HEK293 (cell line): Measurements from ENCODE around the gene BRMS1.

Experiments
- CTCF ChIA-PET: fragments of 350-600 bp; formaldehyde crosslinking; extraction: SDS; loops from one replicate; lab custom pipeline; 2021; ENCODE audit warnings: antibody characterized with exemption; lab: Yijun Ruan, JAX
- POLR2A ChIA-PET: fragments of 300-600 bp; formaldehyde crosslinking; extraction: SDS; loops from one replicate; lab custom pipeline; 2020; ENCODE audit warnings: antibody characterized with exemption, inconsistent platforms; lab: Yijun Ruan, JAX
- H3K27ac ChIP-seq: fragments of 200-500 bp; sonication (Bioruptor generic); 2 replicates; pipeline ENCODE4 v1.5.1; 2014; ENCODE audit warnings: low read depth, low read length, control low read depth, inconsistent platforms; ENCODE audit errors: extremely low read depth
- H3K36me3 ChIP-seq, 2 experiments: fragments of 200-500 bp in 1 of 2; sonication (Bioruptor generic) in 1 of 2; 1 replicate in 1 of 2; 2 replicates in 1 of 2; pipeline ENCODE4 v1.5.1; 2014 to 2017; ENCODE audit warnings: inconsistent platforms in 2 of 2, low read length in 2 of 2; ENCODE audit not compliant: control insufficient read depth in 2 of 2, insufficient read depth in 1 of 2
- H3K4me1 ChIP-seq: fragments of 200-500 bp; sonication (Bioruptor generic); 2 replicates; pipeline ENCODE4 v1.5.1; 2014; ENCODE audit warnings: mild to moderate bottlenecking, low read length, inconsistent platforms; ENCODE audit not compliant: control insufficient read depth, insufficient read depth
- H3K4me3 ChIP-seq: 2 replicates; pipeline ENCODE4 v1.5.1; 2011; ENCODE audit warnings: low read depth, mild to moderate bottlenecking, control low read depth, low read length, moderate library complexity
- H3K9me3 ChIP-seq: fragments of 200-500 bp; sonication (Bioruptor generic); 2 replicates; pipeline ENCODE4 v1.5.1; 2014; ENCODE audit warnings: low read depth, low read length, inconsistent platforms; ENCODE audit not compliant: control insufficient read depth, insufficient read depth
- FEZF1 ChIP-seq: fragments of 450-650 bp; formaldehyde crosslinking; IDR thresholded peaks from 2 replicates; pipeline ENCODE4 v1.5.1; 2016; ENCODE audit warnings: missing biosample characterization, missing genetic modification characterization
- PBX3 ChIP-seq: sonication (generic); formaldehyde crosslinking; IDR thresholded peaks from 2 replicates; pipeline ENCODE4 v1.8.1; 2022; ENCODE audit warnings: mild to moderate bottlenecking, moderate library complexity, missing genetic modification reagents
- ZBTB48 ChIP-seq: fragments of 450-650 bp; formaldehyde crosslinking; IDR thresholded peaks from 2 replicates; pipeline ENCODE4 v1.5.1; 2016; ENCODE audit warnings: missing biosample characterization, missing genetic modification characterization
- ZBTB49 ChIP-seq: fragments of 450-650 bp; formaldehyde crosslinking; IDR thresholded peaks from 2 replicates; pipeline ENCODE4 v1.5.1; 2016; ENCODE audit warnings: missing biosample characterization, missing genetic modification characterization, low read depth
- ZBTB7A ChIP-seq: fragments of 450-650 bp; formaldehyde crosslinking; IDR thresholded peaks from 2 replicates; pipeline ENCODE4 v1.5.1; 2016; ENCODE audit warnings: low read depth, missing biosample characterization, missing genetic modification characterization
- ZFHX2 ChIP-seq: fragments of 450-650 bp; formaldehyde crosslinking; conservative IDR thresholded peaks from 2 replicates; pipeline ENCODE4 v1.5.1; 2016; ENCODE audit warnings: missing biosample characterization, missing genetic modification characterization
- ZFP37 ChIP-seq: fragments of 450-650 bp; formaldehyde crosslinking; IDR thresholded peaks from 2 replicates; pipeline ENCODE4 v1.5.1; 2016; ENCODE audit warnings: missing biosample characterization, missing genetic modification characterization
- ZFP41 ChIP-seq: fragments of 450-650 bp; formaldehyde crosslinking; IDR thresholded peaks from 2 replicates; pipeline ENCODE4 v1.5.1; 2016; ENCODE audit warnings: missing biosample characterization, missing genetic modification characterization, borderline replicate concordance
- ZNF146 ChIP-seq: fragments of 450-650 bp; formaldehyde crosslinking; IDR thresholded peaks from 2 replicates; pipeline ENCODE4 v1.5.1; 2016; ENCODE audit warnings: missing biosample characterization, missing genetic modification characterization
- ZNF354C ChIP-seq: fragments of 450-650 bp; formaldehyde crosslinking; IDR thresholded peaks from 2 replicates; pipeline ENCODE4 v1.5.1; 2016; ENCODE audit warnings: missing biosample characterization, missing genetic modification characterization, low read depth, borderline replicate concordance
- ZNF398 ChIP-seq: fragments of 450-650 bp; formaldehyde crosslinking; IDR thresholded peaks from 2 replicates; pipeline ENCODE4 v1.5.1; 2017; ENCODE audit warnings: missing biosample characterization, missing genetic modification characterization
- ZNF404 ChIP-seq: fragments of 450-650 bp; formaldehyde crosslinking; IDR thresholded peaks from 2 replicates; pipeline ENCODE4 v1.5.1; 2017; ENCODE audit warnings: missing biosample characterization, missing genetic modification characterization
- ZNF449 ChIP-seq: fragments of 450-650 bp; formaldehyde crosslinking; IDR thresholded peaks from 2 replicates; pipeline ENCODE4 v1.5.1; 2017; ENCODE audit warnings: missing biosample characterization, mild to moderate bottlenecking, missing genetic modification characterization, moderate library complexity
- ZNF518A ChIP-seq: fragments of 450-650 bp; formaldehyde crosslinking; conservative IDR thresholded peaks from 2 replicates; pipeline ENCODE4 v1.5.1; 2016; ENCODE audit warnings: low read depth, missing biosample characterization, missing genetic modification characterization
- ZNF521 ChIP-seq: fragments of 450-650 bp; formaldehyde crosslinking; IDR thresholded peaks from 2 replicates; pipeline ENCODE4 v1.5.1; 2017; ENCODE audit warnings: missing biosample characterization, mild to moderate bottlenecking, missing genetic modification characterization
- ZNF610 ChIP-seq: fragments of 450-650 bp; formaldehyde crosslinking; IDR thresholded peaks from 2 replicates; pipeline ENCODE4 v1.5.1; 2016; ENCODE audit warnings: missing biosample characterization, missing genetic modification characterization, borderline replicate concordance

BRMS1 gene

GRCh38 chr11:66317322-66317722, 27.6 kb downstream of the BRMS1 start:
- no peak for TF ChIP-seq ZFP37 (tag by site-specific recombination)
- TF ChIP-seq ZBTB48 (tag by site-specific recombination): no peak
- no peak for TF ChIP-seq FEZF1 (tag by site-specific recombination)
- TF ChIP-seq ZNF398 (tag by site-specific recombination): no peak
- no peak for TF ChIP-seq ZNF449 (tag by site-specific recombination)
- TF ChIP-seq ZFHX2: no peak
- no peak for TF ChIP-seq ZFP41
- no peak for TF ChIP-seq ZBTB7A (tag by site-specific recombination)
- no peak for TF ChIP-seq ZBTB49 (tag by site-specific recombination)
- no peak for TF ChIP-seq ZNF354C (tag by site-specific recombination)
- no peak for TF ChIP-seq ZNF146 (tag by site-specific recombination)
- TF ChIP-seq ZNF404 (tag by site-specific recombination): no peak
- TF ChIP-seq PBX3 (CRISPR knock-in tag): no peak
- no peak for TF ChIP-seq ZNF610 (tag by site-specific recombination)
- TF ChIP-seq ZNF521: no peak
- no peak for TF ChIP-seq ZNF518A (tag by site-specific recombination)
- TF ChIP-seq, all 188 proteins: peak for 0
- Histone ChIP-seq H3K36me3 (no peaks in the 10 kb centered on the region), H3K4me1 (no peaks in the 10 kb centered on the region), H3K9me3 (no peaks in the 10 kb centered on the region), H3K4me3 (no peak overlapping the region), H3K27ac (no peak overlapping the region)
- ChIA-PET POLR2A (interaction anchor here (1.2 kb wide), 1 partner anchor 19 kb away, joined by 3 read pairs; the partner anchor contains the start of gene RIN1), CTCF (interaction anchor here (0.7 kb wide), 1 partner anchor 10 kb away, joined by 3 read pairs; no protein-coding TSS in a partner anchor)
